ENCODE data around the gene NSD2.
"Not testable (repeated sequence)": the region's sequence is repeated elsewhere in the genome, so short reads cannot be mapped to it uniquely, and the experiment has no call there.

NSD2 gene

DNA sequence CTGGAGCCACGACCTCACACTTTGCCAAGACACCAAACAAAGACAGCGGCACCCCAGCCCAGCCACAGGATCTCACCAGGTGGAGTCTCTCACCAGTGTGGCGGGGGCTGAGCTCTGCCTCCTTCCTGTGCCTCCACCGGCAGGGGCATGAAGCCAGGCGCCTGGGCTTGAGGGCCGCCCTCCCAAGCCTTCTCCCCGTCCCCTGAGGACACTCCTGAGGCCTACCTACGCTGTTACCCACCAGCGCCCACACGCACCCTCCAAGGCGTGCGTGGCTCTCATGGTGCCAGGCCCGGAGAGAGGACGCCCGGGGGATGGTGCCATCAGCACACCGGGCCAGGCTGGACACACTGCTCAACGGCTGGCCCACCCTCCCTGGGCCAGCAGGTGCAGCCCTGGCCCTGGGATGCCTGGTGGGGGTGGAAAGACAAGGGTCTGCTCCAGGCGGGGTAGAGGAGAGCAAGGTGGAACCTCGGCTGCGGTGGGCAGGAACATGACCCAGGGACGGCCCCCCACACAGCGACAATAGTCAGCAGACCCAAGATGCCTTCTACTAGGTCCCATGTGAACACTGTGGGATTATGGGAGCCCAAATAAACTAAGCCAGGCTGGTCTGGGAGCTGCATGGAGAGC lies 115.5 kb downstream of the NSD2 start:
- no peak for DNase-seq

GRCh38 chr4:1987296-1987695 lies 116.1 kb downstream of the NSD2 start:
- no peak for DNase-seq

DNA sequence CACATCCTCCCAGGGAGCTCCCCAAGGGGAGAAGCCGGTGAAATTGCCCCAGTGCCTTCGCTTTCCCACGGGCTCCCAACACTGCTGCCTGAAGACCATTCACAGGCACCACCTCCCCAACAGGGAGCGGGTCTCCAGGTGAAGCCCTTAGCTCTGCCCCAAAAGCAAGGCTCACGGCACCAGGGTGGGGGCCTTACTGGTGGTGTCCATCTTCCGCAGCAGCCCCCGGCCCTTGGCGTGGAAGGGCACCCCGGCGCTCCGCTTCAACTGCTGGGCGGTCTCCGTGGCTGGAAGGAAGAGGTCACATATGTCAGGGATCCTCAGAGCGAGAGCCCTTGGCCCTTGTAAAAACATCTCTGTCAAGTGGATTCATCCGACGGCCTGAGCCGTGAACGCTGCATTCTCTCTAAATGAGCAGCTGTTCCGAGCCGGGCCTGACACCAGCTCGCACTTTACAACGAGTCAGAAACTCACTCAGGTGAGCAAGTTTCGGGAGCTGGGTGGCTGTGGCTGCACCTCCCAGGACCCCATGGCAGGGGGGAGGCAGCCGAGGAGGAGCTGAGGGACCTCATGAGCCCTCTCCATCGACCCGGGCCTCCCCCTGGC lies 116.6 kb downstream of the NSD2 start:
- DNase-seq: no peak

DNA sequence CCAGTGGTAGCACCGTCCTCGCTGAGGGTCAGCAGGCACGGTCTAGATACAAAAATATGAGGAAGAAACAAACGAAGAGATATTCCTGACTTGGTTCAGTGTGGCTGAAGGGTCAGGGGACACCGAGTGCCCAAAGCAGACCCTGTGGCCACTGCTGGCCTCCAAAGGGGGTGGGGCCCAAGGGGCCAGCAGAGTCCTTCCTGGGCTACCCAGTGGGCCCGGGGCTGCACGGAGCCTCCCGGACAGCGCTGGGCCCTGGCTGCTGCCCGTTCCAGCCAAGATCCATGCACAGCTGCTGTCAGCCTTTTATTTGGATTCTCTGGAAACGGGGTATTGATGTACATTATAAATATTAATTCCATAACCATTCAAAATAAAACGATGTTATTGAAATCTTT lies 117.1 kb downstream of the NSD2 start:
- no peak for DNase-seq

DNA sequence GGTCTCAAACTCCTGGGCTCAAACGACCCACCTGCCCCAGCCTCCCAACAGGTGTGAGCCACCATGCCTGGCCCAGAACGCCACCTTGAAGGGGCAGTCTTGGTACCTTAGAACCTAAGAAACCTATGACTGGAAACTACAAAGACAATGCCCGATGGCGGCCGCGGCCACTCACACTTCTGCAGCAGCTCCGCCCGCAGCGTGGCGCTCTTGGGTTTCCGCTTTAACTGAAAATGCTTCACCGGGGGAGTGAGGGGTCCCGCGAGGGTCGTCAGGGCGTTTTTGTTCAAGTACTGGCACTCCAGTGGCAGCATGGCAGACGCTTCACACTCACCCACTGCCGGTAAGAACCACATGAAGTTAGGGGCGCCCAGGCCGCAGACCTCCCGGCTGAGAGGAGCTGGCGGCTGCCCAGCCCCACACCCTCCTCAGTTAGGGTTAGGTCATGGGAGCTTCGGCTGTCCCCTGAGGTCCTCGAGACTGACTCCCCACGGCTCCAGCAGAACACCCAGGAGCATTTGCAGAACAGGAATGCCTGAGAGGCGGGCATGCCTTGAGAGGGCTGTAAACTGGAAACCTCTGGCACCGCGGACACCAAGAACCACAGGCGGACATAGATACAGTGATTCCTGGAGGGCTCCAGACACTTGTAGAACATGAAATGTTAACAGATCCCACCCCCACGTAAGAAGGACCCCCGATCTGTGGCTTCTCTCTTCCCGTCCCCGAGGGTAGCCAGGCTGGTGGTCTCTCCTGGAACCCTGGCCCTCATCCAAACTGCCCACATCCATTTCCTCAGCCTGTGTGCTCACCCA lies 118.5 kb downstream of the NSD2 start:
- DNase-seq: no peak

- DNase-seq: no peak
Observed at GRCh38 chr4:1990348-1990645, 119.1 kb downstream of the NSD2 start.

GRCh38 chr4:1990676-1991075 lies 119.5 kb downstream of the NSD2 start:
- DNase-seq: no peak

DNA sequence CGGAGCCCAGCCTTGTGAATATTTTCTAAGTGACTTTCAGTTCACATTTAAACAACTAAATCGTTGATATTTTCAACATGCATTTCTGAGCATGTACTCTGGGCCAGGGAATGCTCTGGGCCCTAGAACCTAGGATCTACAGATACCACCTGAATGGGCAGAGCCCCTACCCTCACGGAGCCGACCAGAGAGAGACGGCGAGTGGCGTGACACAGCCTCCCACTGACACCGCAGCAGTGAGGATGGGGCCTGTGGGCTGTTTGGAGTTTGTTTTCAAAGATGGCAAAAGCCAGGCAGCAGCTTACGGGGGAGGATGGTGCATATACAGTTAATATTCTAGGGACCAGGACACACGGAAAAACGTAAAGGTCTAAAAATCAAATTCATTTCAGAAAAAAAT lies 119.9 kb downstream of the NSD2 start:
- DNase-seq: no peak

DNA sequence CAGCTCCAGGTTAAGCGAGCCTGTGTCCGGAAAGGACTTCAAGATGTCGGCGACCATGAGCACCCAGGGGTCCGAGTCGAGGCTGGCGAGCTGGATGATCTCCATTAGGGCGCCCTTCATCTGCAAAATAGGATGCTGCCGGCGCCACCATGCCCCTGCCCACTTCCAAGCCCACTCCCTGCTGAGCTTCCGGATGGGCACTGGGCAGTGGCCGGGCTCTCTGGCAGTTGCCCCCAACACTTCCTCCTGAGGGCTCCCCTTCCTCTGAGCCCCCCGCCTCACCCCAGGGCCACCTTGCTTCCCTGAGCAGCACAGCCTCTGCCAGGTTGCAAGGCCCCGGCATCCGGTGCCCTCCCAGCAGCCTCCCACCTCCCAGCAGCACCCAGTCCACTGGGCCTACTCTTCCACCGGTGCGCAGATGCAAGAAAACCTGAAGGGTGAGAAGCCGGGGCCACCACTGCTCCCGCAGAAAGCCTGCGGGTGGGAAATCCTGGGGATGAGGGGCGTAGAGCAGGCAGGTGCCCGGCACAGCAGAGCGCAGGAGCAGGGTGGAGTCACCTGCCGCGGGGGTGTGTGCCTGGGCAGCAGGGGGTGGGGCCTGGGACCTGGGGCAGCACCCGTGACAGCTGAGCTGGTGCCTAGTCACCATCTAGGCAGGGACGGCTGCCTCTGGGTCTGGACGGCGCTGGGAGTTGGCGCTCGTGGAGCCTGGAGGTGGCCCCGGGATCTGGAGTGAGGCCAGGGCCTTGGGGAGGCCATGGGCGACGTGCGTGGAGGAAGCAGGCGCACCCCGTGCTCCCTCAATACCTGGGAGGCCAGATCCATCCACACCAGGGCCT lies 120.6 kb downstream of the NSD2 start:
- no peak for DNase-seq

- DNase-seq: no peak
Observed at GRCh38 chr4:1992468-1993168, 121.4 kb downstream of the NSD2 start.

- DNase-seq: no peak
Observed at GRCh38 chr4:1993169-1993516, 122.0 kb downstream of the NSD2 start.

DNA sequence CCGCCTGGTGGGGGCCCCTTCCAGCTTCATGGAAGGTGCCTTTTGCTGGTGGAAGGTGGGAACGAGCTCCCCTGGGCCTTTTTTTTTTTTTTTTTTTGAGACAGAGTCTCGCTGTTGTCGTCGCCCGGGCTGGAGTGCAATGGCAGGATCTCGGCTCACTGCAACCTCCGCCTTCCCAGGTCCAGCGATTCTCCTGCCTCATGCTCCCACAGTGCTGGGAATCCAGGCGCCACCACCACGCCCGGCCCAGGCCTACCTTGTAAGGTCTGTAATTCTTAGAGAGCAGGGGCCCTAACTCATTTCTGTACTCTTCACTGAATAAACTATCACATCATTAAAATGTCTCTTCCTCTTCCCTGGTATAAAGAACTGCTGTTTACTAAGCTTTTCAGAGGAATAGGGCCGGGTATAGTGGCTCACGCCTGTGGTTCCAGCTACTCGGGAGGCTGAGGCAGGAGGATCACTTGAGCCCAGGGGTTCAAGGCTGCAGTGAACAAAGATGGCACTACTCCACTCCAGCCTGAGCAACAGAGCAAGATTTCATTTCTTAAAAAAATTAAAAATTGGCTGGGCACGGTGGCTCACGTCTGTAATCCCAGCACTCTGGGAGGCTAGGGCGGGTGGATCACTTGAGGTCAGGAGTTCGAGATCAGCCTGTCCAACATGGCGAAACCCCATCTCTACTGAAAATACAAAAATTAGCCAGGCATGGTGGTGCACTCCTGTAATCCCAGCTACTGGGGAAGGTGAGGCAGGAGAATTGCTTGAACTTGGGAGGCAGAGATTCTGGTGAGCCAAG lies 122.7 kb downstream of the NSD2 start:
- not testable (repeated sequence) for DNase-seq

DNA sequence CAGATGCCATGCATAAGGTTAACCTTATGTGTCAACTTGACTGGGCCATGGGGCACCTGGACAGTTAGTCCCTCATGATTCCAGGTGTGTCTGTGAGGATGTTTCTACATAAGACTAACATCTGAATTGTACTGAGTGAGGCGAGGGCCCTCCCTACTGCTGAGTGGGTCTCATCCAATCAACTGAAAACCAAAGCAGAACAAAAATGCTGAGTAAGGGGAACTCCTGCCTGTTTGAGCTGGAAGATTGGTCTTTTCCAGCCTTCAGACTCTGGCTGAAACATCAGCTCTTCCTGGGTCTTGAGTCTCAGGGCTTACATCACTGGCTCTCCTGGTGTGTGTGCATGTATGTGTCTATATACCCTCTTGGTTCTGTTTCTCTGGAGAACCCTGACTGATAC lies 123.7 kb downstream of the NSD2 start:
- no peak for DNase-seq

DNA sequence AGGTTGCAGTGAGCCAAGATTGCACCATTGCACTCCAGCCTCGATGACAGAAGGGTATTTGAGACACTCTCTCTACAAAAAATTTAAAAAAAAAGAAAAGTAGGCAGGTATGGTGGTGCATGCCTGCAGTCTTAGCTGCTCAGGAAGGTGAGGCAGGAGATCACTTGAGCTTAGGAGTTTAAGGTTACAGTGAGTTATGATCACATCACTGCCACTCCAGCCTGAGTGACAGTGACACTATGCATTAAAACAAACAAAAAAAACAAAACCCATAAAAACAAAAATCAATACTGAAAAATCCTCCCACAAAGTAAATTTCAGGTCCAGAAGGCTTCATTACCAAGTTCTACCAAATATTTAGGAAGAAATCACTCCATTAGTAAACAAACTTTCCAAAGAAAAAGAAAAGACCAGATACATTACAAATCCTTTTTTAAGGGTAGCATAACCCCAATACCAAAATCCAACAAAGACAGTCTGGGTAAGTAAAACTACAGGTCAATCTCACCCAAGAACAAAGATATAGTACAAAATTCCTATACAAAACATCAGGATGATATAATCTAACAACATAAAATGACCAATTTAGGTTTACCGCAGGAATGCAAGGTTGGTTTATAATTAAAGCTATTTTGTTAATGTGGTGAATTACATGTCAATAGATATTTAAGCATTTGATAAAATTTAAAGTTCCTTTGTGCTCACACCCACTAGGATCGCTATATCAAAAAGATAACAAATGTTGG lies 125.8 kb downstream of the NSD2 start:
- no peak for DNase-seq

DNA sequence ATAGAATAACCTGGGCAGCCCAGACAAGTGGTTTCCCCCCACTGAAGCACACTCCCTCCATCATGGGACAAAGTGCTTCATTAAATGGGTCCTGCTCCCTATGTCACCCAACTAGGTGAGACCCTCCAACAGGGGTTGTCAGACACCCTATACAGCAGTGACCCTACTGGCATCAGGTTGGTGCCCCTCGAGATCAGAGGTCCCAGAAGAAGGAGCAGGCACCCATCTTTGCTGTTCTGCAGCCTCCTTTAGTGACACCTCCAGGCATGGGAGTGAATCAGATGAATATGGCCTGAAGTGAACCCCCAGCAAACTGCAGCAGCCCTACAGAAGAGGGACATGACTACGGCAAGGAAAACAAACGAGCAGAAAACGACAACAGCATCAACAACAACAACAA lies 126.5 kb downstream of the NSD2 start:
- DNase-seq: no peak

GRCh38 chr4:1998296-1998695 lies 127.1 kb downstream of the NSD2 start:
- DNase-seq: no peak

DNA sequence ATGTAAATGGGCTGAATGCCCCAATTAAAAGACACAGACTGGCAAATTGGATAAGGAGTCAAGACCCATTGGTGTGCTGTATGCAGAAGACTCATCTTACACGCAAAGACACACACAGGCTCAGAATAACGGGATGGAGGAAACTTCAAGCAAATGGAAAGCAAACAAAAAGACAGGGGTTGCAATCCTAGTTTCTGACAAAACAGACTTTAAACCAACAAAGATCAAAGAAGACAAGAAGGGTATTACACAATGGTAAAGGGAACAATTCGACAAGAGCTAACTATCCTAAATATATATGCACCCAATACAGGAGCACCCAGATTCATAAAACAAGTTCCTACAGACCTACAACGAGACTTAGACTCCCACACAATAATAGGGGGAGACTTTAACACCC lies 128.1 kb downstream of the NSD2 start:
- not testable (repeated sequence) for DNase-seq

GRCh38 chr4:2003361-2003760 lies 132.2 kb downstream of the NSD2 start:
- DNase-seq: not testable (repeated sequence)

DNA sequence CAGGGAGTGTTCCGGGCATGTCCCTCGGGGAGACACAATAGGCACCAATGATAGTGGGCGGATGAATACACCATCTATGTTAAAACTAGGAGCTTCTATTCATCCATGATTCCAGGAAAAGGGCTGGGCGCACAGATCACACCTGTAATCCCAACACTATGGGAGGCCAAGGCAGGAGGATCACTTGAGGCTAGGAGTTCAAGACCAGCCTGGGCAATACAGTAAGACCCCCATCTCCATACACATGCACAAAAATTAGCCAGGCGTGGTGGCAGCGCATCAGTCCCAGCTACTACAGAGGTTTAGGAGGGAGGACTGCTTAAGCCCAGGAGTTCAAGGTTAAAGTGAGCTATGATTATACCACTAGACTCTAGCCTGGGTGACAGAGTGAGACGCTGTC lies 135.2 kb downstream of the NSD2 start:
- DNase-seq: no peak

GRCh38 chr4:2006956-2007653 lies 135.9 kb downstream of the NSD2 start:
- no peak for DNase-seq

Data from activated CD4-positive, alpha-beta T cell treated with anti-CD3 and anti-CD28 coated beads for 1 hour (primary cell).